Medulla oblongata (tissue), 1 donor: Measurements from ENCODE around the gene PRDM5.
"Not testable (repeated sequence)": the region's sequence is repeated elsewhere in the genome, so short reads cannot be mapped to it uniquely, and the experiment has no call there.

ENCODE experiments used
- DNase-seq: peaks from one replicate; pipeline ENCODE4 v3.0.0-alpha.2; 2015; ENCODE audit errors: extremely low spot score

Gene PRDM5

GRCh38 chr4:120653804-120654573 is 268.5 kb downstream of the PRDM5 start:
- no peak for DNase-seq

DNA sequence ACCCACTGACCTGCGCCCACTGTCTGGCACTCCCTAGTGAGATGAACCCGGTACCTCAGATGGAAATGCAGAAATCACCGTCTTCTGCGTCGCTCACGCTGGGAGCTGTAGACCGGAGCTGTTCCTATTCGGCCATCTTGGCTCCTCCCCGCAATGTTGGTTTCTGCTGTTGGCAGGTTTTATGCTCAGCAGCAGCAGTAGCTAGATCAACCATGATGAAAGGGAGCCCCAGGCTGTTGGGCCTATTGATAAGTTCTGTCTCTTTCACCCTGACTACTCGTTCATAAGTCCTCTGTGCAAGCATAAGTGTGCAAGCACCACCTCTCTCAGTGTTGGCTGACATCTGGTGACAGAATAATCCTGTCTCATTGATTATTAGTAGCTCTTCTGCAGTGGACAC is 274.2 kb downstream of the PRDM5 start:
- not testable (repeated sequence) for DNase-seq
